ENCODE data around the gene TRIP11.

Gene TRIP11

GRCh38 chr14:91961297-91962220, 78.3 kb downstream of the TRIP11 start:
- no peaks in the 10 kb centered on the region for H3K27me3 ChIP-seq (ENCODE audit: control insufficient read depth in 1 of 2, insufficient read depth in 2 of 2, low read length in 2 of 2)
- peaks cover 0 to 5% of the 10 kb centered on the region in 2 donors for H3K4me1 ChIP-seq (ENCODE audit: control insufficient read depth in 1 of 2, insufficient read depth in 2 of 2, low read length in 2 of 2)

GRCh38 chr14:91957876-91958313, 82.0 kb downstream of the TRIP11 start:
- no peaks in the 10 kb centered on the region for H3K27me3 ChIP-seq (ENCODE audit: control insufficient read depth in 1 of 2, insufficient read depth in 2 of 2, low read length in 2 of 2)
- H3K27ac ChIP-seq (ENCODE audit: low read depth, low read length) = no peak overlapping the region
- H3K4me3 ChIP-seq (ENCODE audit: low read depth in 1 of 2, low read length in 2 of 2) = no peak overlapping the region
- H3K4me1 ChIP-seq (ENCODE audit: control insufficient read depth in 1 of 2, insufficient read depth in 2 of 2, low read length in 2 of 2) = no peaks in the 10 kb centered on the region
- H3K9me3 ChIP-seq (ENCODE audit: control insufficient read depth in 1 of 2, low read length in 2 of 2) = no peaks in the 10 kb centered on the region
- H3K36me3 ChIP-seq (ENCODE audit: control insufficient read depth in 1 of 2, insufficient read depth in 2 of 2, low read length in 2 of 2) = no peaks in the 10 kb centered on the region
- H3K9ac ChIP-seq (ENCODE audit: low read depth in 1 of 2, low read length in 2 of 2) = no peak overlapping the region

More at GRCh38 chr14:91961297-91962220, 78.3 kb downstream of the TRIP11 start:
- Histone ChIP-seq H3K36me3 (ENCODE audit: control insufficient read depth in 1 of 2, insufficient read depth in 2 of 2, low read length in 2 of 2) (no peaks in the 10 kb centered on the region), H3K9ac (ENCODE audit: low read depth in 1 of 2, low read length in 2 of 2) (no peak overlapping the region), H3K27ac (ENCODE audit: low read depth, low read length) (no peak overlapping the region), H3K4me3 (ENCODE audit: low read depth in 1 of 2, low read length in 2 of 2) (no peak overlapping the region), H3K9me3 (ENCODE audit: control insufficient read depth in 1 of 2, low read length in 2 of 2) (no peaks in the 10 kb centered on the region)

GRCh38 chr14:91956616-91957015, 83.2 kb downstream of the TRIP11 start:
- H3K9ac ChIP-seq (ENCODE audit: low read depth in 1 of 2, low read length in 2 of 2) = no peak overlapping the region
- no peak overlapping the region for H3K4me3 ChIP-seq (ENCODE audit: low read depth in 1 of 2, low read length in 2 of 2)
- H3K4me1 ChIP-seq (ENCODE audit: control insufficient read depth in 1 of 2, insufficient read depth in 2 of 2, low read length in 2 of 2) = no peaks in the 10 kb centered on the region
- no peak overlapping the region for H3K27ac ChIP-seq (ENCODE audit: low read depth, low read length)
- no peaks in the 10 kb centered on the region for H3K36me3 ChIP-seq (ENCODE audit: control insufficient read depth in 1 of 2, insufficient read depth in 2 of 2, low read length in 2 of 2)
- H3K27me3 ChIP-seq (ENCODE audit: control insufficient read depth in 1 of 2, insufficient read depth in 2 of 2, low read length in 2 of 2) = no peaks in the 10 kb centered on the region
- no peaks in the 10 kb centered on the region for H3K9me3 ChIP-seq (ENCODE audit: control insufficient read depth in 1 of 2, low read length in 2 of 2)

- Histone ChIP-seq H3K36me3 (ENCODE audit: control insufficient read depth in 1 of 2, insufficient read depth in 2 of 2, low read length in 2 of 2) (no peaks in the 10 kb centered on the region), H3K27ac (ENCODE audit: low read depth, low read length) (no peak overlapping the region), H3K9ac (ENCODE audit: low read depth in 1 of 2, low read length in 2 of 2) (no peak overlapping the region), H3K4me3 (ENCODE audit: low read depth in 1 of 2, low read length in 2 of 2) (no peak overlapping the region), H3K9me3 (ENCODE audit: control insufficient read depth in 1 of 2, low read length in 2 of 2) (no peaks in the 10 kb centered on the region), H3K4me1 (ENCODE audit: control insufficient read depth in 1 of 2, insufficient read depth in 2 of 2, low read length in 2 of 2) (no peaks in the 10 kb centered on the region), H3K27me3 (ENCODE audit: control insufficient read depth in 1 of 2, insufficient read depth in 2 of 2, low read length in 2 of 2) (no peaks in the 10 kb centered on the region)
These were observed 84.7 kb downstream of the TRIP11 start for GRCh38 chr14:91955168-91955567.

- Histone ChIP-seq H3K4me3 (ENCODE audit: low read depth in 1 of 2, low read length in 2 of 2) (no peak overlapping the region), H3K4me1 (ENCODE audit: control insufficient read depth in 1 of 2, insufficient read depth in 2 of 2, low read length in 2 of 2) (no peaks in the 10 kb centered on the region), H3K27me3 (ENCODE audit: control insufficient read depth in 1 of 2, insufficient read depth in 2 of 2, low read length in 2 of 2) (no peaks in the 10 kb centered on the region), H3K9me3 (ENCODE audit: control insufficient read depth in 1 of 2, low read length in 2 of 2) (no peaks in the 10 kb centered on the region), H3K27ac (ENCODE audit: low read depth, low read length) (no peak overlapping the region), H3K9ac (ENCODE audit: low read depth in 1 of 2, low read length in 2 of 2) (no peak overlapping the region), H3K36me3 (ENCODE audit: control insufficient read depth in 1 of 2, insufficient read depth in 2 of 2, low read length in 2 of 2) (no peaks in the 10 kb centered on the region)
These were observed 86.5 kb downstream of the TRIP11 start for GRCh38 chr14:91953170-91953985.

GRCh38 chr14:91947475-91948184, 92.2 kb downstream of the TRIP11 start, which contains the start of gene FBLN5:
Gene FBLN5 (minus strand): TSS chr14:91947694. CDS start chr14:91947229, 465 bp downstream.
- Histone ChIP-seq H3K9ac (ENCODE audit: low read depth in 1 of 2, low read length in 2 of 2) (peak within 1 kb of the TSS; percentile 36 to 54), H3K4me3 (ENCODE audit: low read depth in 1 of 2, low read length in 2 of 2) (peak within 1 kb of the TSS; percentile 57 to 69), H3K9me3 (ENCODE audit: control insufficient read depth in 1 of 2, low read length in 2 of 2) (no peaks in the 10 kb centered on the region), H3K27ac (ENCODE audit: low read depth, low read length) (peak within 1 kb of the TSS; percentile 50), H3K27me3 (ENCODE audit: control insufficient read depth in 1 of 2, insufficient read depth in 2 of 2, low read length in 2 of 2) (peaks cover 18 to 22% of the 10 kb centered on the region in 2 donors), H3K4me1 (ENCODE audit: control insufficient read depth in 1 of 2, insufficient read depth in 2 of 2, low read length in 2 of 2) (peaks cover 0 to 4% of the 10 kb centered on the region in 2 donors), H3K36me3 (ENCODE audit: control insufficient read depth in 1 of 2, insufficient read depth in 2 of 2, low read length in 2 of 2) (no peaks in the 10 kb centered on the region)

- Histone ChIP-seq H3K27me3 (ENCODE audit: control insufficient read depth in 1 of 2, insufficient read depth in 2 of 2, low read length in 2 of 2) (peaks cover 18 to 22% of the 10 kb centered on the region in 2 donors), H3K4me3 (ENCODE audit: low read depth in 1 of 2, low read length in 2 of 2) (peak overlapping the region; percentile 57 to 69), H3K36me3 (ENCODE audit: control insufficient read depth in 1 of 2, insufficient read depth in 2 of 2, low read length in 2 of 2) (no peaks in the 10 kb centered on the region), H3K27ac (ENCODE audit: low read depth, low read length) (peak overlapping the region; percentile 50), H3K9ac (ENCODE audit: low read depth in 1 of 2, low read length in 2 of 2) (peak overlapping the region; percentile 36 to 54), H3K9me3 (ENCODE audit: control insufficient read depth in 1 of 2, low read length in 2 of 2) (no peaks in the 10 kb centered on the region), H3K4me1 (ENCODE audit: control insufficient read depth in 1 of 2, insufficient read depth in 2 of 2, low read length in 2 of 2) (peaks cover 0 to 4% of the 10 kb centered on the region in 2 donors)
These were observed 93.0 kb downstream of the TRIP11 start for GRCh38 chr14:91946622-91947474.

- Histone ChIP-seq H3K4me3 (ENCODE audit: low read depth in 1 of 2, low read length in 2 of 2) (peak overlapping the region; percentile 57 to 69), H3K4me1 (ENCODE audit: control insufficient read depth in 1 of 2, insufficient read depth in 2 of 2, low read length in 2 of 2) (peaks cover 0 to 4% of the 10 kb centered on the region in 2 donors), H3K9ac (ENCODE audit: low read depth in 1 of 2, low read length in 2 of 2) (peak overlapping the region; percentile 2 to 36), H3K27ac (ENCODE audit: low read depth, low read length) (no peak overlapping the region), H3K36me3 (ENCODE audit: control insufficient read depth in 1 of 2, insufficient read depth in 2 of 2, low read length in 2 of 2) (no peaks in the 10 kb centered on the region), H3K9me3 (ENCODE audit: control insufficient read depth in 1 of 2, low read length in 2 of 2) (no peaks in the 10 kb centered on the region), H3K27me3 (ENCODE audit: control insufficient read depth in 1 of 2, insufficient read depth in 2 of 2, low read length in 2 of 2) (peaks cover 18 to 22% of the 10 kb centered on the region in 2 donors)
These were observed 93.9 kb downstream of the TRIP11 start for GRCh38 chr14:91945751-91946621.
